HG02759 (cell line): ENCODE measurements around the gene ITPK1.

Experiments used
- ATAC-seq: cut with Tn5 transposase; IDR thresholded peaks from one replicate; pipeline ENCODE4 v1.9.1; 2021; ENCODE audit warnings: mild to moderate bottlenecking, moderate library complexity; ENCODE audit not compliant: unreplicated experiment

ITPK1 gene

DNA sequence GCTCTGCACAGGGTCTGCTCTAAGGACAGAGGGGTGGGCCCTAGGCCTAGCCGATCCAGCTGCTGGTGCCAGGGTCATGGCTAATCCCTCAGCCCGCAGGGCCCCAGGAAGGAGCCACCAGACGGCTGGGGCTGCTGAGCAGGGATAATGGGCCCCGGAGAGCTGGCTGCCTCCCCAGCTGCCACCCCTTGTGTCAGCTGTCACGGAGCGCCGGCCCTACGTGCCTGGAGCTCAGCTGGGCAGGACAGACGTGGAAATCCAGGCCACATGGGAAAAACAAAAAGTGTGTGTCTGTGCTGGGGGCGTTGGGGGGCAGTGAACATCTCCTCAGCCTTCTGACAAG, 156.6 kb downstream of the ITPK1 start:
- no peak for ATAC-seq

DNA sequence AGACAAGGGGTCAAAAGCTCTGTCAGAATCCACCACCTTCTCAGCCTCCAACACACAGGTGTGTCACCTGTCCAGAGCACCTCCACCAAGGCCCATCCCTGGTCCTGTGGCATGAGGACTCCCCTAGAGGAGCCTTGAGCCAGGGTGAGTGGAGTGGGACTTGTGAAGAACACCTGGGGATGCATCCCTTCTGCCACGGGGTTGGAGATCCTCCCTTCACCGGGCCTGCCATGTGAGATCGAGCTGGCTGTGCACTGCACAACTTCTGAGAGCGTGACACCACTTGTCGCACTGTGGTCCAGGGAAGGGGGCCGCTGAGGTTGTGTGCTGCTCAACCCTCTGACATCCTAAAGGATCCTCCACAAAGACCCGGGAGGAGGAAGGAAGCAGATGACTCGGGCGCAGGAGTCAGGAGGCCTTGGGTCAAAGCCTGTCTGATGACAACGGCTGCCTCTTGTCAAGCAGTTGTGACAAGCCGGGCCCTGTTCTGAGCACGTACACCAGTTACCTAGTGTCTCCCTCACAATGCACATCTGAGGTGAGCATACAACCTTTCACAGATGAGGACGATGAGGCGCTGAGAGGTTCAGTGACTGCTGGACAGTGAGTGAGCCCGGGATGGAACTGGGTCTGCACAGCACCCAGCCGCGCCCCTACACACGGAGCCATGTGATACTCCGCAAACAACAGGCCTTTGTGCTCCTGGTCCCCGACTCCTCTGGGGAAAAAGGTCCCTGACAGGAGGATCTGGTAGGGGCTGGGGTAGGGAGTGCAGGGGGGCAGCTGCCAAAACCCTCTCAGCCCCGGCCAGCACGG, 157.1 kb downstream of the ITPK1 start:
- no peak for ATAC-seq

DNA sequence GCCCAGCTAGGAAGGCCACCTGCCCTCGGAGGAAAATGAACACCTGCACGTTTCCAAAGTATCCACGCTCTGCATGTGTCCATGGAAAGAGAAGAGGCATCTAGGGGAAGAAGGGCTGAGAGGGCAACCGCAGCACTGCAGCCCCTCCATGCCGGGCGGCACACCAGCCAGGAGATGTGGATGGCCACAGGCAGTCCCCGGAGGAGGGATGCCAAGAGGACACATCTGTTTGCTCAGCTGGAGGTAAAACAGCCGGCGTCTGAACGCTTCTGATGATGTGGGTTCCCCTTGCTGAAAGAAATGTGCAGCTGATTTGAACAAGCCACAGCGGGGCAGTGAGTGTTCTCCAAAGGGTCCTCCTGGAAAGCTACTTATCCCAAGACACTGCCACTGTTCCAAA, 158.8 kb downstream of the ITPK1 start:
- ATAC-seq, result no peak

DNA sequence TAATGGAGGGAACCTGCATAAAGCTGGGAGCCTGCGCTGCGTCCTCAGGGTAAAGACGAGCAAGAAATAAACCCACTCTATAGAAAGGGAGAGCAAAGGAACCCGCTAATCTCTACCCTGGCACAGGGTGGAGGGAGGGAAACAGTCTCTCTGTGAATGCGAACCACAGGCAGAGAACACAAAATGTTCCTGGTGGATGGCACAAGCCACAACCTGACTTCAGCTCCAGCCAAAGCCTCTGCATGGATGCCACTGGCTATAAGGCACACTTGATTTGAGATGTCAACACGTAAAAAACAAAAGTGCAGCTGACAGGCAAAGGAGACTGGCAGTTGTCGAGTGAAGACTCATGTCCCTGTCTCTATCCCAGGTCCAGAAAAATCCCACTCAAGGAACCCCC, 160.3 kb downstream of the ITPK1 start:
- ATAC-seq, result no peak

DNA sequence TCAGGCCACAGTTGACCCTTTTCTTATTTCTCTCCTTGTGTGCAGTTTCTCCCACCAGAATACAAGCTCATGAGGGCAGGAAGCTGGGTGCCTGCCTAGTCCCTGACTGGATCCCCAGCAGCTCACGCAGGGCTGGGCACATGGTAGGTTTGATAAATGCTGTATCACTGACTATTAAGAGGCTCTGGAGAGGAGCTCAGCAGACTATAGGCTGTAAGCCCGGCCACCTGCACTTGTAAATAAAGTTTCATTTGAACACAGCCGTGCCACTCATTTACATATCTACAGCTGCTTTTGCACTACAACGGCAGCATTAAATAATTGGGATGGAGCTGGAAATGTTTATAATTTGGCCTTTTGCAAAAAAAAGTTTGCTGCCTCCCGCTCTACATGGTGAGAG, 160.8 kb downstream of the ITPK1 start:
- ATAC-seq, result no peak

DNA sequence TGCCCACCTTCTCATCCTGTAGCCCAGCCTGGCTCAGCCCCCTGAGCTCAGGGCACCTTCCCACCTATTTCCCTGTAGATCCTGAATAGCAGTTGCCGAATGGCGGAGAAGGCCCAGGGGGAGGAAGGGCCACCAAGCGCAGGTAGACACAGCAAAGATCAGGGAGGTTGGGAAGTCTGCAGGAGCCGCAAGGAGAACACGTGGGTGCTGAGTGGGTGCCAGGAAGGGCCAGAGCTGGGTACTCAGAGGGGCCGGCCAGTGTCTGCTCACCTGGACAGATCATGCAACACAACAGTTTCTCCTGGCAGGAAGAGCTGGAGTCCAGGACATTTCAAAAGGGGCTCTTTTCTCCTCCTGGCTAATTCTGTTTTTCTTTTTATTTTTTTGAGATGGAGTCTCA, 162.2 kb downstream of the ITPK1 start:
- ATAC-seq, result no peak

DNA sequence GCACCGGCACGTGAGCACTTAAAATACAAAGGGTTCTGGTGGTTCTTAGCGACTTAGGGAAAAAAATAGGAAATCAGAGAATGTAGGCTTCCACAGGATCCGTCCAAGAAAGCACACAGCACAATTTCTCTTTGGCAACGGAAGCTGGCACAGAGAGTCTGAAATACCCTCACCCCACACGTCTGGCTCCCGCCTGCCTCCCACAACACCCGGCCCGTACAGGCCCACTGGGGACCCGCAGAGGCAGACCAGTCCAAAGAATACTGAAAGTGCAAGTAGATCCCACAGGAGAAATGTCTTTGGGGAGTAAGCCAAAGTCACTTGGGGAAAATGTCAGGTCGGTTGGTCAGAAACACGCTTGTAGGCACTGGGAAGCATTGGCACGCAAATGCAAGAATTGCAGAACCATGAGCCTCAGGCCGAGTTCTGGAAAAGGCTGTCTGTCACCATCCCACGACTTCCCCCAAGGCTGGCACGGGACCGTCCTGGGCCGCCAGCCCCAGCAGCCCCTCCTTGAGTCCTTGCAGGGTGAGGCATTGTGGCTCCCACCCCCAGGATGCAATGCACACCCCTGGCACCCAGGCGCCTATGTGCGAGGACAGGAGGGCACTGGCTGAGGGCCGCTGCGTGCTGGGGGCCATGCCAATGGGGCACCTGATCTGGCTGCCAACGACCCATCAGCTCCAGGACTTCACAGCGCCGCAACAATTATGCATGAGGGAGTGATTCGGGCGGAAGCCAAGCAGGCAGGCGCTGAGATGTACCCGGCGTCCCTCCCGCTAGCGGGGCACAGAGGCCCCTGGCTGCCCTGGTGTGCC, 163.0 kb downstream of the ITPK1 start:
- no peak for ATAC-seq

DNA sequence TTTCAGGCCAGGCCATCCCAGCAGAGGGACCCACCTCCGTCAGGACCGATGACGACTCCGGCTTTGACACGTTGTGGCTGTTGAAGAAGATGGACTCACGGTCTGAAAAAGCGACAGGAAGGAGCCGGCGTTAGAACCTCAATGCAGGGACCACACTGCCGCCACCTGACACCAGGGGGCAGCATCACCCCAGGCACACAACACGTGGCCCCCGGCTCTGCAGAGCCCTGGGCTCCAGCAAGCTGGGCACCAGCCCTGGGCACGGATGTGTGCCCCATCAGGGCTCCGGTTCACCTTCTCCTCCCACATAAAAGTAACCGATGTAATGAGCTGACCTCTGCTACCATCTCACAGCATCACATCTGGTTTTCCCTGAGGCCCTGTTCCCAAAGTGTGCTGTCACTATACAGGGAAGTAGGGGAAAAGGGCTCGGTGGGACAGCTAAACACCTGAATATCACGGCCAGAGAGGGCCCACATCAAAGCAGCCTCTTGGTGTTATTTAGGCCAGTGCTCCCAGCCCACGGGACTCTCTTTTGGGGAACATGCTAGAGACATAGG, 163.7 kb downstream of the ITPK1 start:
- ATAC-seq, result peak; percentile 89

DNA sequence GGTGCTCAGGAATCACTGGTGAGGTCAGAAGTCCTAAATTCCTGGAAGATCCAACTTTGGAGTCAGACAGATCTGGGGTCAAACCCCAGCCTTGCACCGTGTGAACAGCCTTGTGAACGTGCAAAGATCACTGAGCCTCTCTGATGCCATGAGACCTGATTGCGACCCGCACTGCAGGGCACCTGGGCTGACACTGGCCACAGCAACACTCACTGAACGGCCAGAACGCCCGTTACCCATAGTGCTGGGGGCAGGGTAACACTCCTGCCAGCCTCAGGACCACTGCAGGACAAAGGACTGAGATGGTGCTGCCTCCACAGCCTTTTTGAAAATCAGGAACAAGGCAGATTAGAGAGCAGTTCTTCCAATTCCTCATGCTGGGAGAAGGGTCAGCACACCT, 164.5 kb downstream of the ITPK1 start:
- ATAC-seq, result no peak

DNA sequence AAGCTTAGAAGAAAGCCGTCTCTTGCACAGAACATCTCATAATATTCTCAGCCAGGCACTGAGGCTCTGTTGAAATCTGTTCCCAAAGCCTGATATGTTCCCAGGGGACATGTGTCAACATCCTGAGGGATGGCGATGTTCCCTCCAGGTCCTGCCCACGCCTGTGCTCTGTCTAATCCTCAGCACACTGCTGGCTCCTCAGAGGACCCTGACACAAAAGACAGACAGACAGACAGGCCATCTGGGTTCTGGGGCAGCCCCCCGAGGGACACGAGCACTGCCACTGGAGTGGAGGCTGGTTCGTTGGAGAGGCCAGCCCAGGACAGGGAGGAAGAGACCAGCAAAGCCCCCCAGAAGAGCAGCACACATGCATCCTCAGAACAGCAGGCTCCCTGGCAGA, 165.0 kb downstream of the ITPK1 start:
- no peak for ATAC-seq

DNA sequence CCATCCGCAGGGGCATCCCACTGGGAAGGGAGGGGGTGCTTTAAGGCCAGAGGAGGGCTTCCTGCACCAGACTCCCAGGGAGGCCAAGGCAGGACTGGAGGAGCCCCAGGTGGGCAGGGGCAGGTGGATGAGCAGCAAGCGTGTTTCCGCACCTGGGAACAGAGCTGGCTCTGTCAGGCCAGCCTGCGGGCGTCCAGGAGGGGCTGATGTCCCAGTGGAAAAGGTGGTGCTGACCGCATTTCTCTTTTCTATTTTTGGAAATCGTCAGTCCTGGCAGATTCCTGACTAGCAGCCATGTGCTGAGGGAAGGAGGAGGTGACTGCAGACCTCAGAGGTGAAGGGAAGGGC, 165.6 kb downstream of the ITPK1 start:
- ATAC-seq, result no peak

DNA sequence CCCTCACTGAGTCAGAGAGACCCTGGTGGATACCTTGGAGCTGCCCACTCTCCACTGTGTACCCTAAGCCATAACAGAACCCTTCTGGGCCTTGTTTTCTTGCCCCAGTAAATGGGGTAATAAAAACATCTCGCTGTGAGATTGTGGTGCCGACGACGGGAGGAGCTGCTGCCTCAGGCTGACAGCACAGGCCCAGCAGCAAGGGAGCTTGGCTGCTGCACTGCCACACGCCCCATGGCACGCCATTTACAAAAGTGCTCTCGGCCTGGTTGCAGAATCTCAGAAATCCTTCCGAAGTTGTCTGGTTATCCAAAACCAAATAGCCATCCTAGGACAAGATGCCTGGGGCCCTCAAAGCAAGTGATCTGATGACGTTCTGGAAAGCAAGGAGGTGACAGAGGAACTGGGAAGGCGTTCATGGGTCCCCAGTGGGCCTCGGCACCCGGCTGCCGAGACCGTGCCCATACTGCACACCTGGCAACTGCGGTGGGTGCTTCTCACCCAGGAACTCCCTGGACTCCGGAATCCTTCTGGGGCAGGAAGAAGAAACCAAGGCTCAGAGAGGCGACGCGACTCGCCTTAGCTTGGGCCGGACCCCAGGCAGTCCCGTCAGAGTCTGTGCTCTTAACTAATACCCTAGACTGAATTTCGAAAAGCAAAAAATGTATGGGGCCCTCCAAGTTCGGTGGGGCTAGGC, 166.1 kb downstream of the ITPK1 start:
- no peak for ATAC-seq

DNA sequence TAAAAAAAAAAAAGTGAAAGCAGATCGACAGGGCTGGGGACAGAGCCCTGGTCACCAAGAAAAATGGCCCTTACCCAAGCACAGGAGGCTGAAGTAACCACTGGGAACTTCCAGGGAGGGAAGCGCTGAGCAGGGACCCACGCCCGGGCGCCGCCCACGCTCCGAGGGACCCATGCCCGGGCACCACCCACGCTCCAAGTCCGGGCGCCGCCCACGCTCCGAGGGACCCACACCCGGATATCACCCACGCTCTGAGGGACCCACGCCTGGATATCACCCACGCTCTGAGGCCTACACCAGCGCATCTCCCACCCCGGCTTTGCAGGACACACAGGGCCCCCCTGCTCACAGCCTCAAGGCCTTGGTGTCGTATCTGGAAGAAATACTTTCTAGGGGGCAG, 167.1 kb downstream of the ITPK1 start:
- ATAC-seq, result no peak

DNA sequence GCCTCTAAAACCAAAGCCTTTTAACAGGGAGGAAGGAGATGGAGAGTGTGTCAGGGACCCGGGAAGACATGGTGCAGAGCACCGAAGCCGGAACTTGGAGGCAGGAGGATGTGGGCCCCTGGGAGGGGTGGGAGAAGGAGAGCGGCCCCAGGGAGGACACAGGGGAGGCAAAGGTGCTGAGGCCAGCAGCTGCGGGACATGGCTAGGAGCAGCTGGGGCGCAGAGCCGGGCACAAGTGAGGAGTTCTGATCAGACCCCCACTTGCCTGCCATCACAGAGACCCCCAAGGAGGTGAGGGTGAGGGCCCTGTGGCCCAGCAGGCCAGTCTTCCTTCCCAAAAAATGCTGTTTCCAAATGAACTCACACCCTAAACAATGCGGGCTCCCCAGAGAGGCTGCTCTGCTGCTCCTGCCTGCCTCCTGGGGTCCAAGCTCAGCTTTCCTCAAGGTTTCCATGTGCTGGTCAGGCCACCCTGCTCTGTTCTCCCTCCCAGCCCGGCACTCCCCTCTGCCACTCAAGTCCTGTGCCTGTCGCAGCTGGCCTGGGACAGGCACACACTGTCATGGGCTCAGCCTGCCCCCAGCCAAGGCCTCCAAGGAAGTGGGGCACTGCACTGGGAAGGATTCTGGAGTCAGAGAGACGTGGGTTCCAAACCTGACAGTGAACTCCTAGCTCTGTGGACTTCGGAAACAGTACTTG, 168.7 kb downstream of the ITPK1 start:
- no peak for ATAC-seq

DNA sequence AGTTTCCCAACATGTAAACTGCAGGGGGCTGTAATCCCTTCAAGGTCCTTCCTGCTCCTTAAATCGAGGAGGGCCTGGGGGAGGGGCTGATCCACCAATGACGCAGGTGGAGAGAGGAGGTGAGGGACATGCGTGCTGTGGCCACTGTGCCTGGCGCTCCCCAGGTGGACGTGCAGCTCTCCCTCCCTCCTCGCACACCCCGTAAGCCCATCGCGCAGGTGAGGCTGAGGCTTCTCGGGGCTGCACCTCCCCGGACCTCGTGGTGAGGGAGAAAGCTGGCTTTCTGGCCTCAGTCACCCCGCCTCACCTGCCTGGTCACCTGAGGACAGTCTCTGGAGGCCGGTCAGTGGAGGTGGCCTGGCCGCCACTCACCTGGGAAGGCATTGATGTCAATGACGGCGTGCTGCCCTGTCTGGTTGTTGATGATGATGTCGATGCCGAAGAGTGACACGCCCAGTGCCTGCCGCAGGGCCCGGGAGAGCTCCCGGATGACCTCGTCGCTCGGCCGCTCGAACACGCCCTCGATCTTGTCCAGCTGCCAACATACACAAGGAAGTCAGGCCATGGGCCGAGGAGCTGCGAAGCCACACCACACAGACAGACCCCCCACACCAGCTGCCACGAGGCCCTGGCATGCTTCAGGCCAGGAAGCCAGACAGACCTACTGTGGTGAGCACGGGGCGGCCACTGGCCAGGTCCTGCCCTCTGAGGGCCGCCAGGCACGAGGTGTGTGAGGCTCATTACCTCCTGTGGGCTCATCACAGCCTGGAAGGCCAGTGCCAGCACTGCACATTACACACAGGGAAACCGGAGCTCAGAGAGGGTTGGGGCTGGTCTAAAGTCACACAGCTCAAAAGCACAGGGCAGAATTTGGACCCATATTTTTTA, 169.5 kb downstream of the ITPK1 start:
- no peak for ATAC-seq

DNA sequence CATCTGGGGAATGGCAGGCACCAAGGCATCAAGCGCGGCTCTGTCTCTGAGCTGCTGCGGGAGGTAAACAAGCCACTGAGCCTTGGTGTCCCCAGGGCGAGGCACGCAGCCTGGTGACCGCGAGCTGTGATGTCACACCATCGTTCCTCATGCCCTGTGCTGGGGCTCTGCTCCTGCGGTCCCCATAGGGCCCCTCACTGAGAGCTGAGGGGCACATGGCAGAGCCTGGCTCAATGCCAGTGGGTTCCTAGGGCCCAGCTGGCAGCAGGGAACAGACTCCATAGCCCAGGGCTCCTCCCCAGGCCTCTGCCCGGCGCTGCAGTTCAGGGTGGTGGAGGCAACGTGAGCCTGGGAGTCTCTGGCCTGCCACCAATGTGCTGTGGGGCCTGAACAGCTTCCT, 170.2 kb downstream of the ITPK1 start:
- no peak for ATAC-seq

DNA sequence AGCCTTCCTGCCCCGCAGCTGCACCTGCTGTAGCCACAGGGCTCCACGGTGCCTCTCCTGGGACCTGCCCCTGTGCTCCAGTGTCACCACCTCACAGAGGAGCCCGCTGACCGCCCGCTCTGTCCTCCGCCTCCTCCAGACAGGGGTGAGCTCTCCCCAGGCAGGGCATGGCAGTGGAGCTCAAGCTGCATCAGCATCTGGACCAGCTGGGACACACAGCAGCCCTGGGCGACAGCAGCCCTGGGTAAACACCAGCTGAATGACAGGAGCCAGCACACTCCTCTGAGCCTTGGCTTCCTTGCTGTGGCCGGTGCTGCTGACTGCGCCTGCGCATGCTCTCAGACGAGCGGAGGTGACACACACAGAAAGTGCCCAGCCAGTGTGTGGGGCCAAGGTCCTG, 170.7 kb downstream of the ITPK1 start:
- ATAC-seq, result no peak

DNA sequence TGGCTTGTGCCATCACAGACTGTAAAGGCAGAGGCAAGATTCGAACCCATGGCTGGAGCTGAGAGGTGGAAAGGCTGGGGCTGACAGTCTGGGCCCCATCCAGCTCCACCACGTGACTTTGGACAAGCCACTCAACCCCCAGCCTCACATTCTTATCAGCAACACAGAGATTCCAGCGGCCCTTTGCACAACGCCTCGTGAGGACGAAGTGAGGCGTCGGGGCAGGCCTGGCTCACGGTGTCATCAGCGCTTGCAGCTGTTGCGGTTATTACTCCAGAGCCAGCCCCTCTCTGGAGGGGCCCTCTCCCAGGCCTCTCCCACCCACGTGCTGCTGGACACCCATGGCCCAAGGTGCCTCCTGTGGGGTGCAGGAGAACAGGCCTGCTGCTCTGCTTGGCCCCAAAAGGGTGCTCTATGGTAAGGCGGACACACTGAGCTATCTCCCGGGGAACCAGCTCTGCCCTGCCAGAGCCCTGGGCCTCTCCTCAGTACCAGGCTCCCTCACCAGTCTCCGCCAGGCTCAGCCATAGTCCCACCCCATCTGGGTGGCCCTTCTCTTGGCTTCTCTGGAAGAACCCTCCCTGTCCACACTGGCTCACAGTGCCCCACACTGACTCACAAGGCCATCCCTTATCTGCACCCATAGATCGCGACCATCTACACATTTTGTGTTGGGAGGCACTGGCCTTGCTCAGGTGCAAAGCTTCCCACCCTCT, 171.7 kb downstream of the ITPK1 start:
- no peak for ATAC-seq

DNA sequence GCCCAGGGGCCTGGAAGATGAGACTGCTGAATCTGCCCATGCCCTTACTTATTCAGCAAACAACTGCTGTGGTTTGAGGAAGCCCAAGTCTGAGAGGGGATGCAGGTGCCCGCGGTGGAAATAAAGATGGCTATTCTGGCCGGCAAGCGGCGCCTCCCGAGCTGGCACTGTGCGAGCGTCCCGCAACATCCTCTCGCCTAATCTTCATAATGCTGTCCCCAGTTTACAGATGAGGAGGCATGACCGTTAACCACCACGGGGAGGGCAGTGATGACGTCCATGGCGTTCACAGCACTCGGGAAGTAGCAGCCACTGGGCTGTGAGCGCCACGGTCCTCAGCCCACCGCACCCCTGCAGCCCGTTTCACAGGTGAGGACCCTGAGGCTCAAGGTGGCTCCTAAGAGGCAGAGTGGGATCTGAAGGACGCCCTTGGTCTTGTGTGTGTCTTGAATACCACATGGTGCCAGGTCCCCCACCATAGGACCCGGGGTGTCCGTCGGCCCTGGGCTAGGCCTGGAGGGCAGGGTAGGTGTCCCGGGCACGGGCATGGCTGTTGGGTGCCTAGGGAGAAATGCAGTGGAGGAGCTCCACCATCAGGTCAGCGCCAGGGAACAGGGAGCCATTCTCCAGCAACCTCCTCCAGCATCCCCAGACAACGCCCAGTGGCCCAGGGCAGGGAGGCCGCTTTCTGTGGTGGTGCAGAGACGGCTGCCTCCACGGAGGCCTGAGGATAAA, 172.6 kb downstream of the ITPK1 start:
- ATAC-seq, result no peak
